Fibroblast of skin of left quadriceps (primary cell): ENCODE results near the gene FILIP1.

Experiments used
- DNase-seq, 2 experiments: peaks; one replicate each; pipeline ENCODE4 v3.0.0-alpha.2; 2013; ENCODE audit warnings: low read depth in 2 of 2

FILIP1 gene

GRCh38 chr6:75267461-75267860 lies 226.1 kb downstream of the FILIP1 start:
- DNase-seq = no peak

- no peak for DNase-seq
Measured at GRCh38 chr6:75266716-75267291, 226.8 kb downstream of the FILIP1 start.

GRCh38 chr6:75263401-75263750 lies 230.2 kb downstream of the FILIP1 start:
- no peak for DNase-seq

- no peak for DNase-seq
Measured at GRCh38 chr6:75262716-75263400, 230.7 kb downstream of the FILIP1 start.

- no peak for DNase-seq
Measured at GRCh38 chr6:75261299-75261698, 232.3 kb downstream of the FILIP1 start.

- DNase-seq = no peak
Measured at GRCh38 chr6:75257343-75258087, 236.1 kb downstream of the FILIP1 start.

- DNase-seq = no peak
Measured at GRCh38 chr6:75250552-75250951, 243.0 kb downstream of the FILIP1 start.

- DNase-seq = no peak
Measured at GRCh38 chr6:75249837-75250236, 243.8 kb downstream of the FILIP1 start.

GRCh38 chr6:75246386-75246785 lies 247.2 kb downstream of the FILIP1 start:
- DNase-seq = no peak

GRCh38 chr6:75244063-75244584 lies 249.5 kb downstream of the FILIP1 start:
- no peak for DNase-seq

- DNase-seq = peak; percentile 94
Measured at GRCh38 chr6:75243333-75244062, 250.1 kb downstream of the FILIP1 start, which contains the start of gene COX7A2. Gene COX7A2, minus strand, starts transcription at chr6:75243801. Its CDS starts 67 bp downstream, at chr6:75243734.
